DOHH2 (cell line): ENCODE results near the gene CDSN.

Source experiments
- CTCF ChIP-seq: fragments of 200-600 bp; sonication (generic); IDR thresholded peaks from one replicate; pipeline ENCODE4 v1.5.1; 2014; ENCODE audit warnings: antibody characterized with exemption, mild to moderate bottlenecking, low read depth, low read length; ENCODE audit not compliant: poor library complexity, severe bottlenecking
- EZH2phosphoT487 ChIP-seq: fragments of 200-600 bp; sonication (generic); IDR thresholded peaks from 2 replicates; pipeline ENCODE4 v1.6.1; 2017; ENCODE audit warnings: borderline replicate concordance, mild to moderate bottlenecking, antibody characterized with exemption, low read length, moderate library complexity, mixed read lengths

- TF ChIP-seq CTCF = no peak
- TF ChIP-seq EZH2phosphoT487 = no peak
Observed at GRCh38 chr6:31144296-31144969, 24.2 kb upstream of the CDSN start.
